ENCODE measurements around the gene TTC7B.

The TTC7B gene

GRCh38 chr14:90600619-90601018 is 215.6 kb downstream of the TTC7B start:
- TF ChIP-seq FOXM1 (IDR thresholded peaks at IDR 0.05; ENCODE audit: borderline replicate concordance, low read depth): no peak
- TF ChIP-seq YY1 (IDR thresholded peaks at IDR 0.05; ENCODE audit: low read depth): no peak
- TF ChIP-seq EGR1 (IDR thresholded peaks at IDR 0.05): no peak
- no peak for TF ChIP-seq MAX (IDR thresholded peaks at IDR 0.05)
- no peak for TF ChIP-seq REST (IDR thresholded peaks at IDR 0.05; ENCODE audit: low read depth)

GRCh38 chr14:90599748-90600507 is 216.3 kb downstream of the TTC7B start:
- TF ChIP-seq TAF1 (IDR thresholded peaks at IDR 0.05; ENCODE audit: low read depth) (no peak), RAD21 (IDR thresholded peaks at IDR 0.05; ENCODE audit: low read depth) (peak; percentile 44; the same call in 1 of the 2 replicates)

GRCh38 chr14:90599339-90599738 is 216.9 kb downstream of the TTC7B start:
- TF ChIP-seq TAF1 (IDR thresholded peaks at IDR 0.05; ENCODE audit: low read depth) (no peak), USF1 (IDR thresholded peaks at IDR 0.05) (peak; percentile 30; the same call in 1 of the 2 replicates)

- no peak for TF ChIP-seq REST (IDR thresholded peaks at IDR 0.05; ENCODE audit: low read depth)
- no peak for TF ChIP-seq CREB1 (IDR thresholded peaks at IDR 0.05; ENCODE audit: low read depth)
- TF ChIP-seq TAF1 (IDR thresholded peaks at IDR 0.05; ENCODE audit: low read depth): no peak
- no peak for TF ChIP-seq MAX (IDR thresholded peaks at IDR 0.05)
These were observed 218.3 kb downstream of the TTC7B start for GRCh38 chr14:90597961-90598360.

- TF ChIP-seq CREB1 (IDR thresholded peaks at IDR 0.05; ENCODE audit: low read depth) (no peak), ZBTB7A (IDR thresholded peaks at IDR 0.05; ENCODE audit: low read depth) (no peak), REST (IDR thresholded peaks at IDR 0.05; ENCODE audit: low read depth) (no peak), FOXM1 (IDR thresholded peaks at IDR 0.05; ENCODE audit: borderline replicate concordance, low read depth) (no peak), YY1 (IDR thresholded peaks at IDR 0.05; ENCODE audit: low read depth) (no peak), NFIC (IDR thresholded peaks at IDR 0.05) (no peak), TEAD4 (IDR thresholded peaks at IDR 0.05) (no peak), RAD21 (IDR thresholded peaks at IDR 0.05; ENCODE audit: low read depth) (no peak), EGR1 (IDR thresholded peaks at IDR 0.05) (no peak), USF1 (IDR thresholded peaks at IDR 0.05) (no peak), TCF12 (IDR thresholded peaks at IDR 0.05; ENCODE audit: low read depth) (no peak), EP300 (IDR thresholded peaks at IDR 0.05; ENCODE audit: borderline replicate concordance) (no peak), TAF1 (IDR thresholded peaks at IDR 0.05; ENCODE audit: low read depth) (no peak), MAX (IDR thresholded peaks at IDR 0.05) (no peak), CEBPB (IDR thresholded peaks at IDR 0.05) (no peak)
These were observed 219.5 kb downstream of the TTC7B start for GRCh38 chr14:90596733-90597132.
